OCI-LY1 (cell line): ENCODE data around the gene RLN3.

Source experiments
- H2AFZ ChIP-seq: fragments of 200-600 bp; sonication (generic), shearing (Covaris generic); 2 replicates; pipeline ENCODE4 v1.6.0; 2014; ENCODE audit warnings: antibody characterized with exemption, mild to moderate bottlenecking, low read length
- H3F3A ChIP-seq: fragments of 200-600 bp; sonication (generic), shearing (Covaris generic); 2 replicates; pipeline ENCODE4 v1.6.0; 2014; ENCODE audit warnings: mild to moderate bottlenecking, antibody characterized with exemption, low read length, moderate library complexity; ENCODE audit not compliant: insufficient read depth
- H3K27ac ChIP-seq: fragments of 200-600 bp; sonication (generic); 2 replicates; pipeline ENCODE4 v1.5.1; 2014; ENCODE audit warnings: low read length, mixed run types, mild to moderate bottlenecking, low read depth; ENCODE audit not compliant: poor library complexity, severe bottlenecking
- H3K27me3 ChIP-seq: fragments of 200-600 bp; sonication (generic); 2 replicates; pipeline ENCODE4 v1.6.0; 2014; ENCODE audit warnings: antibody characterized with exemption, mild to moderate bottlenecking, low read length, moderate library complexity; ENCODE audit not compliant: insufficient read depth
- H3K36me3 ChIP-seq: fragments of 200-600 bp; sonication (generic); 2 replicates; pipeline ENCODE4 v1.6.1; 2014; ENCODE audit warnings: mild to moderate bottlenecking, antibody characterized with exemption, low read length, moderate library complexity, mixed read lengths; ENCODE audit not compliant: insufficient read depth
- H3K4me1 ChIP-seq: fragments of 200-600 bp; sonication (generic); 2 replicates; pipeline ENCODE4 v1.5.1; 2014; ENCODE audit warnings: mild to moderate bottlenecking, low read length, moderate library complexity; ENCODE audit not compliant: insufficient read depth, severe bottlenecking
- H3K4me2 ChIP-seq: fragments of 200-600 bp; sonication (generic), shearing (Covaris generic); 2 replicates; pipeline ENCODE4 v1.6.1; 2014; ENCODE audit warnings: low read length
- H3K4me3 ChIP-seq: fragments of 200-600 bp; sonication (generic); 2 replicates; pipeline ENCODE4 v1.5.1; 2014; ENCODE audit warnings: low read length, low read depth, mild to moderate bottlenecking, mixed read lengths; ENCODE audit not compliant: poor library complexity, severe bottlenecking
- H3K79me2 ChIP-seq: fragments of 200-600 bp; shearing (Covaris generic); 2 replicates; pipeline ENCODE4 v1.6.1; 2016; ENCODE audit warnings: mixed run types, low read length, mixed read lengths; ENCODE audit not compliant: insufficient read depth
- H3K9ac ChIP-seq: fragments of 200-600 bp; sonication (generic), shearing (Covaris generic); 2 replicates; pipeline ENCODE4 v1.6.1; 2014; ENCODE audit warnings: mild to moderate bottlenecking, low read length, mixed read lengths
- H3K9me2 ChIP-seq: fragments of 200-600 bp; sonication (generic), shearing (Covaris generic); 2 replicates; pipeline ENCODE4 v1.6.1; 2014; ENCODE audit warnings: low read depth, mild to moderate bottlenecking, low read length, mixed read lengths
- H3K9me3 ChIP-seq: fragments of 200-600 bp; shearing (Covaris generic); 2 replicates; pipeline ENCODE4 v1.6.1; 2014; ENCODE audit warnings: low read length, mixed read lengths
- H4K20me1 ChIP-seq: fragments of 200-600 bp; sonication (generic), shearing (Covaris generic); 2 replicates; pipeline ENCODE4 v1.6.0; 2016; ENCODE audit warnings: mild to moderate bottlenecking, low read length; ENCODE audit not compliant: insufficient read depth
- EZH2 ChIP-seq: fragments of 200-600 bp; sonication (generic), shearing (Covaris generic); IDR thresholded peaks from 2 replicates; pipeline ENCODE4 v1.8.0; 2017; ENCODE audit warnings: borderline replicate concordance, mixed run types, mild to moderate bottlenecking, antibody characterized with exemption, low read length, moderate library complexity, mixed read lengths
- TF ChIP-seq, protein P1 (sequence below): fragments of 200-600 bp; sonication (generic), shearing (Covaris generic); IDR thresholded peaks from 2 replicates; pipeline ENCODE4 v1.5.1; 2017; ENCODE audit warnings: mild to moderate bottlenecking, antibody characterized with exemption, low read length, moderate library complexity, mixed read lengths

The RLN3 gene

DNA sequence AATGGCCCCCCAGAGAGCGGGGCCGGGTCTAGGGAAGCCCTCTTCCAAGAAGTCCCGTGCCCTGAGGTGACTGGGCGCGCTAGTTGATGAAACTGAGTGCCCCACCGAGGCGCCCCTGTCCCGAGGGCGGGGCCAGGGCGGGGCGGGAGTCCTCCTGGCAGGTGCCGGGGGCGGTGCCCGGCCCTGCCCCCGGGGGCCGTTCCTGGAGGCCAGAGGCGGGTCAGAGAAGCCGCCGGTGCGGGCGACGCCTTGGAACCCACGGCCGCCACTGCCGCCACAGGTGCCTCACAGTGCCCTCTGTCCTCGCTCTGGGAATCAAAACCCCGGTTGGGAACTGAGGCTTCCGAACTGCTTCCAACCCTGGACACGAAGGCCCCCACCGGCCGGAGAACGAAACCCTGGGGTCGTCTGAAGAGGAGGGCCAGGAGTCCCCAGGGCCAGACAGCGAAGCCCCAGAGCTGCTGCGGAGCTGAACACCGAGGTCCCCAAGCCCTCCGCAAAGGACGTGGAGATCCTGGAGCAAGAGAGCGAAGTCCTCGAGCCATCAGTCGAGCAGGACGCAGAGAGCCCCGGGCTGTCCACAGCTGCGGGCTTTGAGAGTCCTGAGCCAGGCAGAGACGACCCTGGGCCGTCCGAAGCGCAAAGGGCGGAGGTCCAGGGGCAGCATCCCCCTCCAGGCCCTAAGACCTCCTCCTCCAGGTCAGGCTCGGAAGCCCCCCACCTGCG lies 44.8 kb downstream of the RLN3 start, which contains the start of gene MISP3:
Gene MISP3 (plus strand): TSS at position 252 of the 726 bp plus-strand sequence. CDS start 524 bp downstream, outside the sequence.
- H3K36me3 ChIP-seq, result no peaks in the 10 kb centered on the region
- no peak within 1 kb of the TSS for H3K27ac ChIP-seq
- no peaks in the 10 kb centered on the region for H3K27me3 ChIP-seq

DNA sequence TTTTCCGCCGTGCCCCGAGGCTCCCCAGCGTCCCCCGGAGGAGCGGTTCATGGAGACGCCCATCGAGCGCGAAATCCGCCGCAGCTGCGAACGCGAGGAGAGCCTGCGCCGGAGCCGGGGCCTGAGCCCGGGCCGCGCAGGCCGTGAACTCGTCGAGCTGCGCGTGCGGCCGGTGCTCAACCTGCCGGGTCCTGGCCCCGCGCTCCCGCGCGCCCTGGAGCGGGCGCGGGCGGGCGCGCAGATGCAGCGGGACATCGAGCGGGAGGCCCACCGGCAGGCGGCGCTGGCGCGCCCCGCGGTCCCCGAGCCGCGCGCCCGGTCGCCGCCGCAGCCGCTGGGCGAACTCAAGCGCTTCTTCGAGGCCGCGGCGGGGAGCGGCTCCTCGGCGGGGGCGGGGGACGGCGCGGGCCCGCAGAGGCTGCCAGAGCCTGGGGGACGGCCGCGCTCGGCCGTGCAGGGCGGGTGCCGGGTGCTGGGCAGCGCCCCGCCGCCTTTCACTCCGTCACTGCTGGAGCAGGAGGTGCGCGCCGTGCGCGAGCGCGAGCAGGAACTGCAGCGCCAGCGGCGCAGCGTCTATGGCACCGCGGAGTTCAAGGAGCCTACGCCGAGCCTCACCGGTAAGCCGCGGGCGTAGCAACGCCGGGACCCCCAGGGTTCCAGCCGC lies 45.4 kb downstream of the RLN3 start:
- Histone ChIP-seq H3K4me2 (peak overlapping the region; percentile 95), H2AFZ (no peak overlapping the region), H3K4me3 (peak overlapping the region; percentile 63), H3K27ac (no peak overlapping the region), H4K20me1 (no peaks in the 10 kb centered on the region), H3K9me3 (no peaks in the 10 kb centered on the region), H3K4me1 (peaks cover 30% of the 10 kb centered on the region), H3K27me3 (no peaks in the 10 kb centered on the region), H3F3A (no peaks in the 10 kb centered on the region), H3K9me2 (no peaks in the 10 kb centered on the region), H3K9ac (peak overlapping the region; percentile 48; the same call in 1 of the 2 replicates), H3K36me3 (no peaks in the 10 kb centered on the region), H3K79me2 (no peaks in the 10 kb centered on the region)
- TF ChIP-seq EZH2, result no peak
- TF ChIP-seq, protein P1, sequence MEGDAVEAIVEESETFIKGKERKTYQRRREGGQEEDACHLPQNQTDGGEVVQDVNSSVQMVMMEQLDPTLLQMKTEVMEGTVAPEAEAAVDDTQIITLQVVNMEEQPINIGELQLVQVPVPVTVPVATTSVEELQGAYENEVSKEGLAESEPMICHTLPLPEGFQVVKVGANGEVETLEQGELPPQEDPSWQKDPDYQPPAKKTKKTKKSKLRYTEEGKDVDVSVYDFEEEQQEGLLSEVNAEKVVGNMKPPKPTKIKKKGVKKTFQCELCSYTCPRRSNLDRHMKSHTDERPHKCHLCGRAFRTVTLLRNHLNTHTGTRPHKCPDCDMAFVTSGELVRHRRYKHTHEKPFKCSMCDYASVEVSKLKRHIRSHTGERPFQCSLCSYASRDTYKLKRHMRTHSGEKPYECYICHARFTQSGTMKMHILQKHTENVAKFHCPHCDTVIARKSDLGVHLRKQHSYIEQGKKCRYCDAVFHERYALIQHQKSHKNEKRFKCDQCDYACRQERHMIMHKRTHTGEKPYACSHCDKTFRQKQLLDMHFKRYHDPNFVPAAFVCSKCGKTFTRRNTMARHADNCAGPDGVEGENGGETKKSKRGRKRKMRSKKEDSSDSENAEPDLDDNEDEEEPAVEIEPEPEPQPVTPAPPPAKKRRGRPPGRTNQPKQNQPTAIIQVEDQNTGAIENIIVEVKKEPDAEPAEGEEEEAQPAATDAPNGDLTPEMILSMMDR, result peak; percentile 9; the same call in 1 of the 2 replicates

More for the DNA sequence above, 44.8 kb downstream of the RLN3 start, which contains the start of gene MISP3:
- Histone ChIP-seq H3K4me1 (peaks cover 30% of the 10 kb centered on the region), H3F3A (no peaks in the 10 kb centered on the region), H3K9me3 (no peaks in the 10 kb centered on the region), H3K9ac (peak within 1 kb of the TSS; percentile 53; the same call in 1 of the 2 replicates), H3K9me2 (no peaks in the 10 kb centered on the region), H4K20me1 (no peaks in the 10 kb centered on the region), H3K4me3 (peak within 1 kb of the TSS; percentile 63), H3K4me2 (peak within 1 kb of the TSS; percentile 95), H2AFZ (no peak within 1 kb of the TSS), H3K79me2 (no peaks in the 10 kb centered on the region)
- TF ChIP-seq EZH2, result no peak
- TF ChIP-seq, protein P1, result no peak

DNA sequence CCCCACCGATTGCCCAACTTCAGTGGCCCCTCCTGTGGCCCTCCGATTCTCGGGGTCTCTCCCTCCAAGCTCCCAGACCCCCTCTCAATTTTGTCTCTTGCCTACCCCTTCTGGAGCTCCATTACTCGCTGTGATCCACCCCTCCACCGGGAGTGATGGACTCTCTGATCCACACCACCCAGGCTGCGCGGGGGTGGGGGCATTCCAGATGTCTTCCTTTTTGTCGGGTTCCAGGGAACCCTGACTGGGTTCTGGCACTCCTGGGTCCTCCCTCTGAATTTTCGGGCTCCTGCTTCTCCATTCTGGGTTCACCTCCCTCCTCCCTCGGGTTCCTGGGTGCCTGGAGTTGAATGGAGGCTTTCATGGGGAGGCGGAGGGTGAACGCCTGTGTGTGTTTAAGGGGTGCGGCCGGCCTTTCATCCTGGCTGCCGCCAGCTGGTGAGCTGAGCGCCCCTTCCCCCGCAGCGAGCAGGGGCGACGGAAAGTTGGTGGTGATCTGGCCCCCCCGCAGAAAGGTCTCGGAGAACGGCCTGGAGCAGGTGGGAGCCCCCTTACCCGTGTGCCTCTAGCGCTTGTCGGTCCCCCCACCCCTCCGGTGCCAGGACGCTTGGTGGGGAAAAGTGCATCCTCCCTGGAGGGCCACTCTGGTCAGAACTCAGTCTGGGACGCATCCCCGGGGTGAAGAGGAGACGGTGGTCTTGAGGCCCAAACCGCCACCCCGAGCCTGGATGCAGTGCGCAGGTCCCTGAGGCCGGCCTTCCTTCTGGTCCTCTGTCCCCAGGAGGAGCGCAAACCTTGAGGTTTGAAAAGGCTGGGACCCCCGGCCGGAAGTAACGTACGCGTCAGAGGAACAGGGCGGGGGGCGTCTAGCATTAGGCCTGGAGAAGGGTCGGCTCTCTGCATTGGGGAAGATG lies 46.2 kb downstream of the RLN3 start:
- peaks cover 30% of the 10 kb centered on the region for H3K4me1 ChIP-seq
- peak overlapping the region; percentile 48; the same call in 1 of the 2 replicates for H3K9ac ChIP-seq
- H3K36me3 ChIP-seq, result no peaks in the 10 kb centered on the region
- no peaks in the 10 kb centered on the region for H3K79me2 ChIP-seq
- H3K27me3 ChIP-seq, result no peaks in the 10 kb centered on the region
- no peak overlapping the region for H3K27ac ChIP-seq
- H3F3A ChIP-seq, result no peaks in the 10 kb centered on the region
- no peaks in the 10 kb centered on the region for H4K20me1 ChIP-seq
- no peak overlapping the region for H2AFZ ChIP-seq
- peak overlapping the region; percentile 71 for H3K4me2 ChIP-seq
- H3K9me2 ChIP-seq, result no peaks in the 10 kb centered on the region
- TF ChIP-seq, protein P1, result no peak
- TF ChIP-seq EZH2, result no peak
- H3K4me3 ChIP-seq, result peak overlapping the region; percentile 58
- no peaks in the 10 kb centered on the region for H3K9me3 ChIP-seq
